M059J (cell line): ENCODE data around the gene FOXC2. TPM values are rescaled to one million over a fixed set of nuclear protein-coding genes. Genes with fewer than 3 reads are reported as not detected.

Experiments used
- DNase-seq: peaks from one replicate; pipeline ENCODE4 v3.0.0-alpha.2; 2012; ENCODE audit warnings: low read depth
- total RNA-seq: library from RNA; depleted of rRNA; stranded (reverse); fragments of >200 nt; shearing (Covaris generic); gene quantifications from 2 replicates; pipeline ENCODE4 v1.2.3, GENCODE V29; 2014; rRNA removed

FOXC2 gene
- 0.49 and 2.0 TPM in 2 replicates for total RNA-seq

- peak; percentile 93 for DNase-seq
Observed at GRCh38 chr16:86566601-86566965, at the start of gene FOXC2. Gene FOXC2, plus strand, starts transcription at chr16:86566829. Its CDS starts 507 bp downstream, at chr16:86567336.

DNA sequence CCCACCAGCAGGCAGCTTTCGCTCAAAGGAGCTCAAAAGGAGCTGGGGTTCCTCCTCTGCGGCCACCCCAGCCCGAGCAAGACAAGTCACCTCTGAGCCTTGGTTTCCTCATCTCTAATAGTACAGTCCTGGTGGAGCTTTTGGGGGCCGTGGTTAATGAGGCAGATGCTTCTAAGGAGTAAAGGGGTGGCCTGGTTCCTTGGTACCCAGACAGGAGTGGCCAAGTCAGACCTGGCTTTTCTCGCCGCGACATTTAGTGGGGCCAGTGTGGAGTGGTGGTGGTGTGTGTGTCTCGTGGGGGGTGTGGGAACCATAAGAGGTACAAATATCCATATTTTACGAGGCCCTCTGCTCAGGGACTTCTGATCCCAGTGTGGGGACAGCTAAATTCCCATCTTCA lies 49.6 kb upstream of the FOXC2 start:
- DNase-seq = peak; percentile 34

- DNase-seq = peak; percentile 79
Observed at GRCh38 chr16:86517652-86518258, 48.9 kb upstream of the FOXC2 start.

- no peak for DNase-seq
Observed at GRCh38 chr16:86519007-86519648, 47.5 kb upstream of the FOXC2 start.

DNA sequence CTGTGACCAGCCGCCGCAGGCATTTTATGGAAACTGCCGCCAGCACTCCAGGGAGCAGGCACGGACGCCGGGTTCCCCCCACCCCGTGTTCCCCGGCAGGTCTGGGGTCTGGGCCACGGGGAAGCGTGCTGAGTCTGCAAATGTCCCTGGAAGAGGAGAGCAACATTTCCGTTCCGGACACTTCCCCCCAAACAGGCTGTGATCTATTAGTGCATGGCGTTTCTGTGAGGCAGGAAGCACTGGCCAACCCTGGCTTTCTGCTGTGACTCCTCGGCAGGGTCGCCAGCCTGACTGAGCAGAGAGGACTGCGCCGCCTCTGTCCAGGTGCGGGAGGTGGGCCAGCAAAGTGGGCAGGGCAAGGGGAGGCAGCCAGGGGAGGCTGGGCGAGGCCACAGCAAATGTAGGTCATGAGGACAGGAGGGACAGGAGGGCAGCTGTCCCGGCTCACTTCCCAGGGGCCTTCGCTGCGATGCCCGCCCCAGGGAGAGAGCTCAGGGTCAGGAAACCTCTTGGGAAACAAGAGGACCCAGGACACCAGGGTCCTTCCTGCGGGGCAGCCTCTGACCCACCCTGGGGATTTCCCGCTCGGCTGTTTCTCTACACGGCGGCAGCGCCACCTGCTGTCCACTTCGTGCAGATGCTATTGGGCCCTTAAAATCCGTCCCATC lies 46.8 kb upstream of the FOXC2 start:
- peak; percentile 58 for DNase-seq

GRCh38 chr16:86520317-86521210 lies 46.1 kb upstream of the FOXC2 start:
- no peak for DNase-seq

GRCh38 chr16:86521236-86522197 lies 45.1 kb upstream of the FOXC2 start:
- DNase-seq = no peak

GRCh38 chr16:86522634-86523033 lies 44.0 kb upstream of the FOXC2 start:
- no peak for DNase-seq

GRCh38 chr16:86523166-86523740 lies 43.4 kb upstream of the FOXC2 start:
- DNase-seq = no peak

- DNase-seq = no peak
Observed at GRCh38 chr16:86524029-86524428, 42.6 kb upstream of the FOXC2 start.

- DNase-seq = no peak
Observed at GRCh38 chr16:86525696-86526095, 40.9 kb upstream of the FOXC2 start.

DNA sequence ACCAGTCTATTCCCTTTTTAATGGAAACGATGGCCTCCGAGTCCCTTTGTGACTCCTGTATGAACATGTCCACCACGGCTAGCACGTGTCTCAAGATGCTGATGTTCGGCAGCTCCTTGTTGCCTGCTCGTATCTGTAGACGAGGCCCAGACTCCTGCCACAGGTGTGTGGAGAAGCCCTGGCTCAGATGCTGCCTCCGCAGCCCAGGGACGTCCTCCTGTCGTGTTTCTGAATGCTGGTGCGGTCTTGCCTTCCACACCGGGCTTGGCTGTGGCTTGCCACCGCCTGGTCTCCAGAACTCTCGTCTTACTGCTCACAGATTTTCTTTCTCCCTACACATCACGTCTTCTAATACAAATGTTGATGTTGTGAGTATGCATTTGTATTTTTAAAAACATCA lies 39.3 kb upstream of the FOXC2 start:
- DNase-seq = no peak

DNA sequence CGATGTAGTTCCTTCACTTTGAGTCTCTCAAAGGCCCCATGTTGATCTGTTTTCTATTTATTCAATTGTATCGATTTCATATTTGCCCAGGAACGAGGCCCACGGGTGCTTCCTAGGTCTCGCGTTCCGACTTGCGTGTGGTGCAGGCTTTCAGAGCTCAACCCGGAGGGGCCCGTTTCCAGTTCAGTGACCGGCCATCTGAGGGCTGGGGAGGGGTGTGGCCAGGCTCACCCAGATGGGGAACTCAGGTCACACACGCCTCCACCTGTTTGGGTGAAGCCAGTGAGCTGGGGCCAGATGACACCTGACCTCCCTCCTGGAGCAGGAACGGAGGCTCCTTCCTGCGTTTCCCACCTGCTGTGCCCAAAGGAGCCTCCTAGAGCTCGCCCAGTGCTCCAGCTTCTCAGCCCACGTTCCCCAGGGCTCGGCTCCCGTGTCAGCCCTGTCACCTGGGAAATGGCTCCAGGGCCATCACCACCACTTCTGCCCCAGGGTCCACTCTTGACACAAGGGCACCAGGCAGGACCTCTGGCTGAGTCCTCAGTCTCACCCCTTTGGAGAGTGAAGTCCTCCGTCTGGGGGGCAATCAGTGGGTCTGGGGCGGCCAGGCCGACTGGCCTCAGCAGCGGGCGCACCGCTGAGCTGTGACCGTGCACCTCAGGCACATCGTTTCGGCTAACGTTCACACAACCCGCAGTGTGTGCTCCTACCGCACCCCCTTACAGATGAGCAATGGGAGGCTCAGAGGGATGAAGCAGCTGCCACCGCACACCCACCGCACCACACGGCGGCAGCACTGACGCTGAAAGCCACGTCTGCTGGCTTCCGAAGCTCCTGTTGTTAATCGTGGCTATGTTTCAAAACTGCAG lies 38.3 kb upstream of the FOXC2 start:
- DNase-seq = no peak

GRCh38 chr16:86529160-86529559 lies 37.5 kb upstream of the FOXC2 start:
- peak; percentile 89 for DNase-seq

DNA sequence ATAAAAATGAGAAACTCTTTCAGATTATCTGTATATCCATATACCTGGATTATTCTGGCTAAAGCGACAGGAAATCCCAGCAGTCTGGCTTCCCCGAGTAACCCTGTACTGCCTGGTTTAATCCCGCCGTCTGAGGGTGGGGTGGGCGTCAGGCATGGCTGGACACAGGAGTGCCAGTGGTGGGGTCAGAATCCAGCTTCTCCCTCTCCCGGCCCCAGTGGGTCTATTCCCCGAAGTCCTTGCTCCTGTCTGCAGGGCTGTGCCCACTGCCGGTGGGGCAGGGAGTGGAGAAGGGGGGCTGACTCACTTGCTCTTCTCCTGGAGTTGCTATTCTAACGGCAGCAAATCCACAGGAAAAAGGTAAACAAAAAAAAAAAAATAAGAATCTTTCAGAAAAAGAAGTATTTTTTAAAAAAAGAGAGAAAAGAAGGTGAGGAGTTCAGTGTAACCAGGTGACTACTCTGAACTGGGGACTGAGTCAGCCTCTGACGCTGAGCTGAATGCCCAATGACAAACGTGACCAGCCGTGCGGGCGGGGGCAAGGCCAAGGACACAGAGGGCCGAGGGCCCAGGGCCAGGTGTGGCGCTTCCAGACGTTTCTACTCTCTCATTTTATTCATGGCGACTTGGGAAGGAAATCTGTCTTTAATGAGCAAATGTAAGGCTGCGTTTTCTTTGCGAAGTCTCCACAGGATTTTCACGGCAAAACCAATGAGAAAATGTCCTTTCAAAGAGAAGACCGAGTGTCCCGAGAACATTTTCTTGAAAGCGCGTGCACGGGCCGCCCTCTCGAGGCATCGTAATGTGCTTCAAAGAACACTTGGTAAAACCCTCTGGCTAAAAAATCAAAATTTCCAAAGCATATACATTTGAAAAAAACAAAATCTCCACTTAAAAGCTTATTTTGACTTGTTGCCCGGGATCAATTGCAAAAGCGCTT lies 36.1 kb upstream of the FOXC2 start:
- no peak for DNase-seq

GRCh38 chr16:86531191-86531545 lies 35.5 kb upstream of the FOXC2 start:
- DNase-seq = no peak

DNA sequence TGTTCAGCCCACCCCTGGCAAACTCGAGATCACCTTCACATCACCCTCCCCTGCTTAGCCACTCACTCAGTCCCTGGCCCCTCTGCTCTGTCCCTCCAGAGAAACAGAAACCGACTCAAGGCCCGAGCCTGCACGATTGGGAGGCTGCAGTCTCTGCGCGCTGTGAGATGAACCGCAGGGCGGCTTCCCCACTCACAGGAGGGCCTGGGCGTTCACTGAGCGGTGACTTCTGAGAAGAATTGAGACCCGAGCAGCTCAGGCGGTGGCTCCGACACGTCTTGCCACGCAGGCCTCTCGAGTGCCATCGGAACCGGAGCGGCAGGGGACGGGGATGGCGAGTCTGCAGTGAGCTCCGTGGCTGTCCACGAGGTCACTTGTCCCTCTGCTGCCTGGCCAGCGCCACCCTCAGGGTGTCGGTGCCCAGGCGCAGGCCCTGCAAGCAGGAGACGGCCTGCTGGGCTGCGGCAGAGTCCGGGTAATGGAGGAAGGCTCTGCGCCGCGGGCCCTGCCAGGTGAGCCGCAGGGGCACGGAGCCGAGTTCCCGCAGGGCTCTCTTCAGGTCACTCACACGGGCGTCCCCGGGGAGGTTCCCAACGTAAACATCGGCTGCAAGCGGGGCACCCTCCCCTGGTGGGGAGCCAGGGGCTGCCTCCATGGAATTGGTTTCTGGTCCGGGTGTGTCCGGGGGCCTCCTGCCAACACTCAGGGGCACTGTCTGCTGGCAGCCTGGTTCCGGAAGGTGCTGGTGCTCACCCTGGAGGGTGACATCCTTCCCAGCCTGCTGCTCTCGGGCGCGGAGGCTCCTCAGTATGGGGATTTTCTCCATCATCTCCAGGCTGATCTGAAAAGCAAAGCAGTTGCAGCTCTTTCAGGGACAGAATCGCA lies 34.7 kb upstream of the FOXC2 start:
- no peak for DNase-seq

DNA sequence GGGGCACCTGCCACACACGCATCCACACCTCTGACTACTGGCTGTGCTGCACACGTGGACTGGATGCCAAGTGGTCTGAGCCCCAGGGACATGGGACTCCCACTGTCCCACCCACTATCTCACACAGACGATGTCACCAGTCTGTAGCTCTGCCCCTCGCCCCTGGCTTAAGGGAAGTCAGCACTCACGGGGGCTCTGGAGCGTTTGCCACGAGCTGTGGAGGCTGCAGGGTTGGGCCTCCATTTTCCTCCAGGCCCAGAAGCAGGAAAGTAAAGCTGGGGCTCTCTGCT lies 34.2 kb upstream of the FOXC2 start:
- DNase-seq = no peak
